Endothelial cell (in vitro differentiated cells): ENCODE data around the gene CEP68. TPM values are rescaled to one million over a fixed set of nuclear protein-coding genes. Genes with fewer than 3 reads are reported as not detected.

Experiments used
- DNase-seq: peaks from one replicate; pipeline ENCODE4 v3.0.0; 2021; ENCODE audit warnings: low spot score
- H3K27ac Mint-ChIP-seq: one replicate; pipeline ENCODE4 v1.8.0; 2021; ENCODE audit warnings: mixed read lengths, inconsistent platforms; ENCODE audit not compliant: unreplicated experiment
- H3K27me3 Mint-ChIP-seq: one replicate; pipeline ENCODE4 v1.8.0; 2021; ENCODE audit warnings: mild to moderate bottlenecking, moderate library complexity, mixed read lengths, inconsistent platforms; ENCODE audit not compliant: unreplicated experiment
- H3K36me3 Mint-ChIP-seq: one replicate; pipeline ENCODE4 v1.8.0; 2021; ENCODE audit warnings: mild to moderate bottlenecking, low read depth, mixed read lengths, inconsistent platforms; ENCODE audit not compliant: unreplicated experiment
- H3K4me1 Mint-ChIP-seq: one replicate; pipeline ENCODE4 v1.8.0; 2021; ENCODE audit warnings: mild to moderate bottlenecking, mixed read lengths, inconsistent platforms; ENCODE audit not compliant: unreplicated experiment
- H3K4me3 Mint-ChIP-seq: one replicate; pipeline ENCODE4 v1.8.0; 2021; ENCODE audit warnings: mild to moderate bottlenecking, mixed read lengths, inconsistent platforms; ENCODE audit not compliant: unreplicated experiment
- H3K9me3 Mint-ChIP-seq: one replicate; pipeline ENCODE4 v1.8.0; 2021; ENCODE audit warnings: mixed read lengths, inconsistent platforms; ENCODE audit not compliant: unreplicated experiment
- total RNA-seq: library from RNA; stranded (reverse); fragmentation: NEBNext Ultra II Directional; extraction: Animal tissue kit (Norgen Biotek cat#: 25700); gene quantifications from one replicate; pipeline ENCODE4 v1.2.1, GENCODE V29; 2021; ENCODE audit not compliant: unreplicated experiment
- TF ChIP-seq, protein P1 (sequence below): fragments of 200-600 bp; sonication (generic); IDR thresholded peaks from one replicate; pipeline ENCODE4 v1.5.0; 2021; ENCODE audit warnings: antibody characterized with exemption; ENCODE audit not compliant: unreplicated experiment

Gene CEP68
- total RNA-seq, 1 donor from 2014 or later: 63.3 TPM

DNA sequence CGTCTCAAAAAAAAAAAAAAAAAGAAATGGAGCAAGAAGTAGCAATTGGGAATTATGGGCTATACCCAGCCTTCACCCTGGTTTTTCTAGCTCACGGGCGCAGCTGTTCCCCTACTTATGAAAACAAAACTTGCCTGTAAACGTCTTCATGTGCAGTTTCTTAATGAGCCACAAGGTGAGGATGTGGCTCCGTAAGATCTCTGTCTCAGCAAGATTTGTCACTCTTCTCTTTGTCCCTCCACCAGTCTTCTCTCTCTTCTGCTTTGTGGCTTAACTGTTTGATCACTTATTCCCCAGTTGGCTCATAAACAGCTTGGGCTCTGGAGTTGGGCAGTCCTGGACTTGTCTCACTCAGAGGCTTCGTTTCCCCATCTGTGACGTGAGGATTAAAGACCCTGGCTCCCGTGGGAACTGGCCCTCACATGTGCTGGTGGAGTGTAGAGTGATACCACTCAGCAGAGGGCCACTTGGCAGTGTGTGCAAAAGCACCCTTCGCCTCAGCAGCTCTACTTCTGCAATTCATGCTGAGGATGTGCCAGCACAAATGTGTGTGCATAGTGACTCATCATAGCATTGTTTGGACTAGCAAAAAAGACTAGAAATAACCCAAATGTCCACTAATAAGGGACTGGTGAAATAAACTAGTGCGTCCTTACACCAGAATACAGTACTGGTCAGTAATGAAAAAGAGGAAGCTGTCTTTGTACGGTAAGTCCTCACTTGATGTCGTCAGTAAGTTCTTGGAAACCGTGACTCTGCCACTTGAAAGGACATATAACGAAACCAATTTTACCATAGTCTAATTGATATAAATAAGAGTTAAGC lies 8.7 kb downstream of the CEP68 start:
- TF ChIP-seq, protein P1, sequence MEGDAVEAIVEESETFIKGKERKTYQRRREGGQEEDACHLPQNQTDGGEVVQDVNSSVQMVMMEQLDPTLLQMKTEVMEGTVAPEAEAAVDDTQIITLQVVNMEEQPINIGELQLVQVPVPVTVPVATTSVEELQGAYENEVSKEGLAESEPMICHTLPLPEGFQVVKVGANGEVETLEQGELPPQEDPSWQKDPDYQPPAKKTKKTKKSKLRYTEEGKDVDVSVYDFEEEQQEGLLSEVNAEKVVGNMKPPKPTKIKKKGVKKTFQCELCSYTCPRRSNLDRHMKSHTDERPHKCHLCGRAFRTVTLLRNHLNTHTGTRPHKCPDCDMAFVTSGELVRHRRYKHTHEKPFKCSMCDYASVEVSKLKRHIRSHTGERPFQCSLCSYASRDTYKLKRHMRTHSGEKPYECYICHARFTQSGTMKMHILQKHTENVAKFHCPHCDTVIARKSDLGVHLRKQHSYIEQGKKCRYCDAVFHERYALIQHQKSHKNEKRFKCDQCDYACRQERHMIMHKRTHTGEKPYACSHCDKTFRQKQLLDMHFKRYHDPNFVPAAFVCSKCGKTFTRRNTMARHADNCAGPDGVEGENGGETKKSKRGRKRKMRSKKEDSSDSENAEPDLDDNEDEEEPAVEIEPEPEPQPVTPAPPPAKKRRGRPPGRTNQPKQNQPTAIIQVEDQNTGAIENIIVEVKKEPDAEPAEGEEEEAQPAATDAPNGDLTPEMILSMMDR: peak; percentile 65
- H3K4me1 Mint-ChIP-seq: peaks cover 55% of the 10 kb centered on the region
- peak overlapping the region; percentile 74 for H3K27ac Mint-ChIP-seq
- peaks cover 14% of the 10 kb centered on the region for H3K36me3 Mint-ChIP-seq
- H3K9me3 Mint-ChIP-seq: no peaks in the 10 kb centered on the region
- peak overlapping the region; percentile 44 for H3K4me3 Mint-ChIP-seq
- no peaks in the 10 kb centered on the region for H3K27me3 Mint-ChIP-seq
- no peak for DNase-seq

DNA sequence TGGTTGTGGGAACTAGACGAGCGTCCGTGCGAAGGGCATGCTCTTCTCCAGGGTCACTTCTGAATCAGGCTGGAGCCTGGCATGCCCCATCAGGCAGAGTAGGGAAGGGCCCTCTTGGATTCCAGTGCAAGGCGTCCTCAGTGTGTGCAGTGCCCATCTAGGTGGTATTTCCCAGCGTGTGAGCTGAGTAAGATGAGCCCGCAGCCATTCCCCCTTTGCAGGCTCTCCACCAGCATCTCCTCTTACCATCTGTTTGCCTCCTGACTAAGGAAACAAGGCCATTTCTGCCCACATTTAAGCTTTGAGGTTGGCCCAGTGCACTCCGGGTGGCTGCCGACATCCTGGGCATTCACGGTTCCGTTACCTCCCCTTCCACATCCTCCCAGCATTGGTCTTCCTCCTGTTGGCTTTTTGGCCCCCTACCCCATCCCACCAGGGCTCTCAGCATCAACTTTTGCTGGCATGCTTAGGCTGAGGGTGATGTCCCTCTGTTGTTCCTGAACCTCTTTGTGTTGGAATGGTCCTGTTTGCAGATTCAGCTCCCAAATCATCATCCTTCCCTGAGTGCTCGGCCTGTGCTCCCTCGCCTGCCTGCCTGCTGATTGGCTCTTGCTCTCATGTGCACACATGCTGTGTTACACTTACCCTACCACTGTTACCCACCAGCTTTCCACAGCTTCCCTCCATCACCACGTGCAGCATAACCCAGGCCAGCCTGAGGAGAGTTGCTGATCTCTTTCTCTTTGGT lies 11.8 kb downstream of the CEP68 start:
- Mint-ChIP-seq H3K27ac (peak overlapping the region; percentile 76), H3K4me3 (peak overlapping the region; percentile 43)
- no peak for DNase-seq

DNA sequence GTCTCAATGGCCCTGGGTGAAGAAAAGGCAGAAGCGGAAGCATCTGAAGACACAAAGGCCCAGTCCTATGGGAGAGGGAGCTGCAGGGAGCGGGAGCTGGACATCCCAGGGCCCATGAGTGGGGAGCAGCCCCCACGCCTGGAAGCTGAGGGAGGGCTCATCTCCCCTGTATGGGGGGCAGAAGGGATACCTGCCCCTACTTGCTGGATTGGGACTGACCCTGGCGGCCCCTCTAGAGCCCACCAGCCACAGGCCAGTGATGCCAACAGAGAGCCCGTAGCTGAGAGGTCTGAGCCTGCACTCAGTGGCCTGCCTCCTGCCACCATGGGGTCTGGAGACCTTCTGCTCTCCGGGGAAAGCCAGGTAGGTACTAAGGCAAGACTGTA lies 13.2 kb downstream of the CEP68 start:
- Mint-ChIP-seq H3K4me3 (peak overlapping the region; percentile 71), H3K9me3 (no peaks in the 10 kb centered on the region), H3K36me3 (peaks cover 45% of the 10 kb centered on the region), H3K4me1 (peaks cover 65% of the 10 kb centered on the region), H3K27me3 (peaks cover 13% of the 10 kb centered on the region), H3K27ac (peak overlapping the region; percentile 95)
- TF ChIP-seq, protein P1: no peak
- no peak for DNase-seq

More for the DNA sequence above, 11.8 kb downstream of the CEP68 start:
- Mint-ChIP-seq H3K9me3 (no peaks in the 10 kb centered on the region), H3K36me3 (peaks cover 34% of the 10 kb centered on the region), H3K4me1 (peaks cover 61% of the 10 kb centered on the region), H3K27me3 (peaks cover 11% of the 10 kb centered on the region)
- TF ChIP-seq, protein P1: no peak

DNA sequence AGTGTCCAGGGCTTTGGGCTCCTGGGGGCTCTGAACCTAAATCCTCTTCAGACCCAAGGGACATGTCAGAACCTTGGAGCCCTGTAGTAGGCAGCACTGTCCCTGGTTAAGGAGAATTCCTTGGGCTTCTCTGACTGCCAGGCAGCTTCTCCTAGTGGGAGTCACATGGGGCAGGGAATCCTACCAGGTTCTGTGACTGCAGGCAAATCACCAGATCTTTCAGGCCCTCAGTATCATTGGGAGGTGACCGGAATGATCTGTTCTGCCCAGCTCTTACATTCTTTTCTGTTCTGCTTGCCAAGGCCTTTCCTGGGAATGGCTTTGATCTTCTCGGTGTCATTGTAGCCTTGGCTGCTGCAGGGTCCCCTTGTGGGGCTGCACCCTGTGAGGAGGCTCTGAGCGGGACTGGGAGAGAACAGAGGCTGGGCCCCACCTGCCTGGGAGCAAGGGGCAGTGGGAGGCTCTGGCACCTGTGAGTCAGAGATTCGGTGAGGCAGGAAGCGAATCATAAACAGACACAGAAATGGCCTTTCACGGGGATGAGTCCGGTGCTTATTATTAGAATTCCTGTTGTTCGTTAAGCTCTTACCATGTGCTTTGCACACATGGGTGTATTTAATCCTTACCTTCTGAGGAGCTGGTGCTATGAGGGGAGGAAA lies 14.1 kb downstream of the CEP68 start:
- TF ChIP-seq, protein P1: no peak
- H3K4me3 Mint-ChIP-seq: peak overlapping the region; percentile 77

More for the DNA sequence above, 14.1 kb downstream of the CEP68 start:
- Mint-ChIP-seq H3K4me1 (peaks cover 62% of the 10 kb centered on the region), H3K27me3 (peaks cover 13% of the 10 kb centered on the region), H3K27ac (peak overlapping the region; percentile 89), H3K36me3 (peaks cover 45% of the 10 kb centered on the region), H3K9me3 (no peaks in the 10 kb centered on the region)
- no peak for DNase-seq
